ENCODE measurements around the gene KLRF2. TPM values are rescaled to one million over a fixed set of nuclear protein-coding genes. Genes with fewer than 3 reads are reported as not detected.

The KLRF2 gene
- total RNA-seq, 2 experiments from 2014 or later = not detected

DNA sequence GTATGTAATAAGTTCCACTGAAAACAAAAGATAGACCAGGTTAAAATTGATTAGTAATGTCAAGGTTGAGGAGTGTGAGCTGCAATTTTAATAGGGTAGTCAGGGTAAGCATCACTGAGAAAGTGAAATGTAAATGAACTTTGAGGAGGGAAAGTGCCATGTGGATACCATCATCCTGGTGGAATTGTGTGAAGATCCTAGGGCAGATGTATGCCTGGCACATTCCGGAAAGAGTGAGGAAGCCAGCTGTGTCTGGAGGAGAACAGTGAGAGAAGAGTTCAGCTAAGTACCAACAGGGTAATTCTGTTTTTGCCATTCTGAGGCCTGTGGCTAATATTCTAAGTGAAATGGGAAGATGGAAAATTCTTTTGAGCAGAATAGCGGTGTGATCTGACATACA is 53.7 kb downstream of the KLRF2 start:
- intact Hi-C loops (cut with DNase I, micrococcal nuclease) = no loop called here
- POLR2A ChIA-PET = no interaction called here
- Mint-ChIP-seq H3K27me3 (peaks cover 4% of the 10 kb centered on the region), H3K27ac (no peak overlapping the region), H3K9me3 (ENCODE audit: low read depth) (no peaks in the 10 kb centered on the region), H3K4me3 (no peak overlapping the region), H3K36me3 (ENCODE audit: low read depth) (no peaks in the 10 kb centered on the region), H3K4me1 (no peaks in the 10 kb centered on the region)
- DNase-seq = no peak
- no peak for ATAC-seq
- CTCF ChIA-PET = interaction anchor here (1.1 kb wide), 2 partner anchors 112 to 136 kb away, joined by 3 read pairs; no protein-coding TSS in a partner anchor

DNA sequence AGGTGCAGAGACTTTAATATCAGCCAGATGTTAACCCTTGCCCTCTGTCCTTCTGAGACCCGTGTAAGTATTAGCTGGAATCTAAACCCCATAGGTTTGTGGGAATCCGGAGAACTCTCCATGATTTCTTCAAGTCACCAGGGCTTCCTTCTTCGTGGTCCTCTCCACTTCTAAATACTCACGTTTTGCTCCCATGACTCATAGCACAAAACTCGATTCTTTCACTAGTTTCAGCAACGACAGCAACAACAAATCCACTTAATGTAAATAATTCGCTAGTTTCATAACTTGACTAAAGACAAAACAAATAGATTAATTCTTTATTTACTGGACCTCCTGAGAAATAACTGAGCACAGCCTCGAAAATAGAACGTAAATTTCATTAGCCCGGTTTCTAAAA is 55.3 kb downstream of the KLRF2 start:
- H3K4me1 Mint-ChIP-seq = no peaks in the 10 kb centered on the region
- intact Hi-C loops (cut with DNase I, micrococcal nuclease) = no loop called here
- H3K4me3 Mint-ChIP-seq = no peak overlapping the region
- ATAC-seq (no peak), DNase-seq (no peak)
- H3K9me3 Mint-ChIP-seq (ENCODE audit: low read depth) = no peaks in the 10 kb centered on the region
- H3K27me3 Mint-ChIP-seq = peaks cover 2% of the 10 kb centered on the region
- CTCF ChIA-PET = no interaction called here
- H3K36me3 Mint-ChIP-seq (ENCODE audit: low read depth) = no peaks in the 10 kb centered on the region
- POLR2A ChIA-PET = no interaction called here
- no peak overlapping the region for H3K27ac Mint-ChIP-seq

DNA sequence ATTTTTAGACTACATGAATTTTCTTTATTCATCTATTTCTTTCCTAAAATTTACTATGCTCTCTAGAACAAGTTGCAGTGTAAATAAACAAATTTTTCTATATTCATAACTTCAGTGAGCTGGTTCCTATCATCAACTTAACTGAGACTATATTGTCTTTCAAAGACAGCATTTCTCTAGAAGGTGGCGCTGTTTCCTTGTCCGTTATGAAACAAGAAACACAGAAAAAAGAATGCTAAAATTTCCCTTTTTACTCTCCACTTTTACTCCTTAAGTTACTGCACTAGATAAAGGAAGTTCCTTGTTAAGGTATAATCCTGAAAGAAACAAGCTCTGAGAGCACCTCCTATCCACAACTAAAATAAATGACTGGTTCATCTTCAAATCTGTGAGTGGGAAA is 59.1 kb downstream of the KLRF2 start:
- intact Hi-C loops (cut with DNase I, micrococcal nuclease) = loop anchor here (2.0 to 5.0 kb wide), 5 partner anchors 68 to 200 kb away; no protein-coding TSS in a partner anchor
- Mint-ChIP-seq H3K9me3 (ENCODE audit: low read depth) (no peaks in the 10 kb centered on the region), H3K4me1 (peaks cover 14% of the 10 kb centered on the region), H3K27me3 (peaks cover 3% of the 10 kb centered on the region), H3K36me3 (ENCODE audit: low read depth) (no peaks in the 10 kb centered on the region), H3K27ac (no peak overlapping the region), H3K4me3 (no peak overlapping the region)
- no peak for ATAC-seq
- no peak for DNase-seq
- CTCF ChIA-PET = interaction anchor here (0.5 to 2.7 kb wide), 15 partner anchors 9 to 1002 kb away, joined by 3 to 15 read pairs (median 3); partner anchors contain the start of genes CLEC1B and CLEC2A
- POLR2A ChIA-PET = no interaction called here

DNA sequence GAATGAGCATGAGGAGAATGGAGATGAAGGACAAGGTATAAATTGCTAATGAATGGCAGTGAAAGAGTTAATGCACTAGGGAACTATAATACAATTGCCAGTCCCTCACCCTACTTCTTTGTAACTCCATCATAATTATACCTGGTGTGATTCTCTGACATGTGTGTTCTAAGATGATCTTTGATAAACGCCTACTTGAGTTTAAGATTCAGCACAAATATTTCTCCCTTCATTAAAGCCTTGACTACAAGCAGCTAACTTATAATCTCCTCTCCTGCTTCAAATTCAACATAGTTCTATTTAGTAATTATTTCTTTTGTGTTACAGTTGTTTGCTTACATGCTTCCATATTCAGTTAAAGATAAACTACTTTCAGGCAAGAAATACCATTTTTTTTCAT is 60.5 kb downstream of the KLRF2 start:
- Mint-ChIP-seq H3K4me3 (no peak overlapping the region), H3K27ac (no peak overlapping the region), H3K9me3 (ENCODE audit: low read depth) (no peaks in the 10 kb centered on the region), H3K27me3 (peaks cover 3% of the 10 kb centered on the region), H3K36me3 (ENCODE audit: low read depth) (no peaks in the 10 kb centered on the region), H3K4me1 (peaks cover 14% of the 10 kb centered on the region)
- intact Hi-C loops (cut with DNase I, micrococcal nuclease) = loop anchor here (2.0 to 5.0 kb wide), 5 partner anchors 67 to 199 kb away; no protein-coding TSS in a partner anchor
- ChIA-PET POLR2A (interaction anchor here (0.7 kb wide), 1 partner anchor 1621 kb away, joined by 3 read pairs; no protein-coding TSS in a partner anchor), CTCF (interaction anchor here (0.7 to 2.7 kb wide), 5 partner anchors 62 to 198 kb away, joined by 3 to 15 read pairs (median 4); no protein-coding TSS in a partner anchor)
- ATAC-seq (no peak), DNase-seq (no peak)

DNA sequence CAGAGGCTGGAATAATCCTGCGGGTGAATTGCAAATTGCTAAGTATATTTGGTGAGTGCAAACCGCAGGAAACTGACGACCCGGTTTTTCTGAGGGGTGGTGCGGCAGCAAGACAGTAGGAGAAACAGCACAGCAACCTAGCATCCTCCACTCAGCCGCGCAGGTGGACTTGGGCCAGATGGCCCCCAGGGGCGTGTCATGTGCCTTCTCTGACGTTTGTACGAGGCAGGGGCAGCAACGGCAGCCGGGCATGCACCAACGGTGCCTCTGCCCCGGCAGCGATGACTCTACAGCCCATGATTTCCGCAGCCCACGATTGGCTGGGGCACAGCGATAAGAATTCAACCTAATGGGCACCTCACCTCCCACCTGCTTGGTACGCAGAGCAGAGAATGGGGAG is 62.0 kb downstream of the KLRF2 start:
- Mint-ChIP-seq H3K27me3 (peaks cover 3% of the 10 kb centered on the region), H3K4me3 (peak overlapping the region; percentile 64), H3K4me1 (peaks cover 21% of the 10 kb centered on the region), H3K9me3 (ENCODE audit: low read depth) (no peaks in the 10 kb centered on the region), H3K27ac (no peak overlapping the region), H3K36me3 (ENCODE audit: low read depth) (no peaks in the 10 kb centered on the region)
- peak; percentile 59 for DNase-seq
- ChIA-PET POLR2A (no interaction called here), CTCF (interaction anchor here (1.0 to 1.2 kb wide), 2 partner anchors 11 to 197 kb away, joined by 3 read pairs; no protein-coding TSS in a partner anchor)
- intact Hi-C loops (cut with DNase I, micrococcal nuclease) = loop anchor here in 1 of 2 experiments (5.0 kb wide), 3 partner anchors 131 to 196 kb away; no protein-coding TSS in a partner anchor
- ATAC-seq = peak; percentile 82

DNA sequence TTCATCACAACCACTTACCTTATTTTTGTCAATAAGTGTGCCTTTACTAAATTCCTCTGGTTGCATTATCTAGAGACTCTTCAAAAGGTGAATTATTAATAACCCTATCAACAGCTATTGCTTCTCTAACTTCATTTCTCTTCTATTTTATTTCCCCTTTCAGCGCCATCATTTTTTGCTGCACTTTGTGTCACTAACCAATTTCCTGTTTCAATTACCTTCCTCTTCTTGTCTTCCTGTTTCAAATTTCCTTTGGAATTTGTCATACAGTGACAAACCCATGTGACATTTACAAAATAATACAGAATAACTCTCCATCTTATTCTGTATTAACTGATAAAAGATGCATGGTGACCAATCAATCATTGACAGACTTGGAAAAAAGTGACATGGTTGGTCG is 63.1 kb downstream of the KLRF2 start:
- POLR2A ChIA-PET = no interaction called here
- no peak overlapping the region for H3K27ac Mint-ChIP-seq
- H3K36me3 Mint-ChIP-seq (ENCODE audit: low read depth) = no peaks in the 10 kb centered on the region
- DNase-seq (no peak), ATAC-seq (no peak)
- H3K4me3 Mint-ChIP-seq = no peak overlapping the region
- no peaks in the 10 kb centered on the region for H3K9me3 Mint-ChIP-seq (ENCODE audit: low read depth)
- peaks cover 3% of the 10 kb centered on the region for H3K27me3 Mint-ChIP-seq
- intact Hi-C loops (cut with DNase I, micrococcal nuclease) = loop anchor here in 1 of 2 experiments (5.0 kb wide), 3 partner anchors 132 to 197 kb away; no protein-coding TSS in a partner anchor
- CTCF ChIA-PET = interaction anchor here (1.0 to 1.2 kb wide), 2 partner anchors 10 to 196 kb away, joined by 3 read pairs; no protein-coding TSS in a partner anchor
- H3K4me1 Mint-ChIP-seq = peaks cover 32% of the 10 kb centered on the region

Other genes with a start within 250 kb of the KLRF2 start
- gene CLEC2D, start 211.8 kb upstream of the KLRF2 start, total RNA-seq = 100 to 1,000 TPM; 190 to 212 TPM
- gene CLECL1, start 148.4 kb upstream of the KLRF2 start, total RNA-seq = 1 to 10 TPM; 3.1 to 3.8 TPM
- 100 to 1,000 TPM in 1 of 2 experiments, 10 to 100 TPM in 1; 97.9 to 127 TPM for gene CD69, start 120.6 kb upstream of the KLRF2 start, total RNA-seq
- gene KLRF1, start 54.0 kb upstream of the KLRF2 start, total RNA-seq = not detected
- gene CLEC2B, start 12.1 kb upstream of the KLRF2 start, total RNA-seq = 10 to 100 TPM; 21.8 to 25.8 TPM
- not detected for gene CLEC2A, start 50.9 kb downstream of the KLRF2 start, total RNA-seq
- gene CLEC12A, start 89.9 kb downstream of the KLRF2 start, total RNA-seq = not detected
- not detected for gene CLEC1B, start 117.6 kb downstream of the KLRF2 start, total RNA-seq
- gene CLEC12B, start 129.1 kb downstream of the KLRF2 start, total RNA-seq = not detected
- gene CLEC9A, start 149.2 kb downstream of the KLRF2 start, total RNA-seq = not detected
- not detected for gene CLEC1A, start 217.5 kb downstream of the KLRF2 start, total RNA-seq
- gene CLEC7A, start 248.7 kb downstream of the KLRF2 start, total RNA-seq = not detected